Posterior vena cava (tissue), 2 donors: Measurements from ENCODE around the gene FUT7. TPM values are rescaled to one million over a fixed set of nuclear protein-coding genes. Genes with fewer than 3 reads are reported as not detected.

Experiments
- DNase-seq: peaks from one replicate; pipeline ENCODE4 v3.0.0-alpha.2; 2020; ENCODE audit warnings: low spot score
- intact Hi-C, 2 donors: fragments of 100-400 bp; cut with DNase I; formaldehyde crosslinking; loops; one replicate each; pipeline versions ENCODE4 v1.14.1 to v1.14.2; 2022 to 2023
- total RNA-seq, 2 donors: library from RNA; stranded (reverse); fragmentation: NEBNext Ultra II Directional; extraction: Animal tissue kit (Norgen Biotek cat#: 25700); gene quantifications; one replicate each; pipeline ENCODE4 v1.2.1, GENCODE V29; 2021
- donor health status: DM: yes; HTN: yes; CAD: no.
- donor health status: DM: yes; HTN: yes; CAD: no.

FUT7 gene
- total RNA-seq, 2 donors from 2014 or later, result 0.24 to 0.32 TPM

DNA sequence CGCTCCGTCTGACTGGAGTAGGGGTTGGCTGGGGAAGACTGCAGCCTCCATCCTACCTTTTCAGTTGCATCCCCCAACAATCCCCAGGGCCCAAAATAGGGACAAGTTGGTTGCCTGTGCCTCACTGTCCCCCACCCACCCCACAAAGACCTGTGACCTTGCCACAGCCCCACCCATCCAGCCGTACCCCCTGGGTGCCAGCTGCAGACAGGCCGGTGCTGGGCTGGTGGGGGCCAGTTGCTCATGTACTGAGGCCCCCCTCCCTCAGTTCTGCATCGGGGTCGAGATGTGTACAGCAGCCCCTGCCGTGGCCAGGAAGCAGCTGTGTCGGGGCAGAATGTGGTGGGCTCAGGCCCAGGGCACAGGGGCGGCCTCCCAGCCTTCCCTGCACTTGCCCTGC lies 48.7 kb downstream of the FUT7 start:
- no peak for DNase-seq
- intact Hi-C loops, result no loop called here

DNA sequence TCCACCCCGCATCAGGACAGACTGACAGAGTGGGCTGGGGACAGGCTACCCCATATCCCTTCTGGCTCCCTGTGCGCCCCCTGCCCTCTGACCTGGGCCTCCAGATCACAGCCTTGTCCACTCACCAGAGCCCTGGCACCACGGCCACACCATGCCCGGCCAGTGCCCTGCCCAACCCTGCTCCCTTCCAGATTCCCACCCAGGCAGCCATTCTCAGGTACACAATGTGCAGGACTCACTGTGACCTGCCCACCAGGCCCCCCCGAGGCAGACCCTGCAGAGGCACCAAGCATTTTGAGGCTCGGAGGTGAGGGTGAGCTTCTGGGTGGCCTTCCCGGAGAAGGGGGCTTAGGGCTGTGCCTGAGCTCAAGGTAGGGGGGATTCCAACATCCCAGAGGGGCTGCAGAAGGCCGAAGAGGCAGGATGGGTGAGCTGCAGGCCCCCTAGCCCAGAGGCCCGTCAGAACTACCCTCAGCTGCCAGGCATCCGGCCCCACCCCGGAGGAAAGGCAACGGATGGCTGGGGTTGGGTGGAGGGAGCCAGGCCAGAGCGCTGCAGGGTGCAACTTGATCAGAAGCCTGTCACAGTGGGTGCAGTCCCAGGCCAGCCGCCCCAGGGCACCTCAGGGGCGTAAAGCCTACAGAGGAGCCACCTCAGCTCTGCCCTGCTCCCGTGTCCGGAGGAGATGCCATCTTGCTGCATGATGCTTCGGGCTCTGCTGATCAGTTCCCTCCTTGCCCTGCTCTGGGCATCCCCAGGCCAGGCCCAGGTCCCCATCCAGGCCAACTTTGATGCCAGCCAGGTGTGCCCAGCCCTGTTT lies 49.4 kb downstream of the FUT7 start, which contains the start of gene LCNL1:
TSS of gene LCNL1 (plus strand) at position 762 of the 820 bp plus-strand sequence. CDS start 594 bp downstream, outside the sequence.
- DNase-seq, result no peak
- intact Hi-C loops, result no loop called here

DNA sequence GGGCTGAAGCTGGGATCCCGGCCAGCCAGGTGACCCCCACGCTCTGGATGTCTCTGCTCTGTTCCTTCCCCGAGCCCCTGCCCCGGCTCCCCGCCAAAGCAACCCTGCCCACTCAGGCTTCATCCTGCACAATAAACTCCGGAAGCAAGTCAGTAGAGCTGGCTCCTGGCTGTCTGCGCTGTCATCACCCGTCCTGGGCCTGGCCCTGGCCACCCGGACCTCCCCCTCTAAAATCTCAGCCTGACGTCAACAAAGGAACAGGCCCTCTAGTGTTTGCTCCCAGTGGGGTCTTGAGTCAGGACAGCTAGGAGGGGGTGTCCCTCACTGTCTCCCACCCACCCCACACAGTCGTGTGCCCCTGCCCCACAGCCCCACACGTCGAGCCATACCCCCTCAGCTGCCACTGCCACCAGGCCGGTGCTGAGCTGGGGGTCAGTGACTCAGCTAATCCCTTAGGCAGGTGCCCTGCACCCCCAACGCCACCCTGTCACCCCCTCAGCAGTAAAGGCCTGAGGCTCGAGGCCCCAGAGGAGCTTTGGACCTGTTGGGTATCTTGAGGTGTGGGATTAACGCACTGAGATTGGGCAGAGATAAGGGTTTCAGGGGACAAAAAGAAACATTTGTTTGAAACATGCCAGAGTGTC lies 50.2 kb downstream of the FUT7 start:
- DNase-seq, result no peak
- intact Hi-C loops, result no loop called here

DNA sequence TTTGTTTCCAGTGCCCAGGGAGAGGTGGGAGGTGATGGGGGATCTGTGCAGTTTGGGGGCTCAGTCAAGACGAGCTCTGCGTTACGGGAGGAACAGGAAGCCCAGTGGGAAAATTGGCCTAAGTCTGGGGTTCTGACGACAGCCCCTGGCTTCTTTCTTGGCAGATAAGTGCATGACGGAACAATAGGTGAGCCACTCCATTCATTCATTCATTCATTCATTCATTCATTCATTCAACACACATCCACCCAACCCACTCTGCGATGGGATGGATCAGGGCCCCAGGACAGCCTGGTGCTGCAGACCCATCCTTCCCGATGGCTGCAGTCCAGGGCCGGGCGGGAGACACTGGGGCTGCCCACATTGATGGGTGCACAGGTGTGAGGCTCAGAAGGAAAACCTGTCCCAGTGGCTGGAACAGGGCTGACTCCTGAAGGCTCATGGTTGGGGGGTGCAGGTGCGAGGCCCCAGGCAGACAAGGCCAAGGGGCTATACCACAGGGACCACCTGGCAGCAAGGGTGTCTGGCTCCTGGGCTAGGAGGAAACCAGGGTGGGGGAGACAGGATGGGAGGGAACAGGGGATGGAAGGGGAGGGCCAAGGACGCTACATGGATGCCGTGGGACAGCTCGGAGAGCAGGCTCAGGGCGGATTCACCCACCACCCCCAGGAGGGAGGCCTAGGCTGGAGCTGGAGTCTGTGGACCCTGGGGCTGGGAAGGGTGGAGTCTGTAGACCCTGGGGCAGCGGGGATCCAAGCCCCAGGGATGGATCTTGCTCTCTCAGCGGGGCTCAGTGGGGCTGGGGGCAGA lies 51.0 kb downstream of the FUT7 start:
- DNase-seq, result no peak
- intact Hi-C loops, result no loop called here

Other genes starting within 250 kb of the FUT7 start
- gene TMEM141, start 240.7 kb downstream of the FUT7 start, total RNA-seq, result 10 to 100 TPM; 28.1 to 33.9 TPM
- under 1 TPM; 0.29 to 0.42 TPM for gene CCDC183, start 235.8 kb downstream of the FUT7 start, total RNA-seq
- 10 to 100 TPM; 47.9 to 49.8 TPM for gene RABL6, start 224.1 kb downstream of the FUT7 start, total RNA-seq
- gene AJM1, start 189.6 kb downstream of the FUT7 start, total RNA-seq, result 1 to 10 TPM; 4.7 to 5.9 TPM
- gene PHPT1, start 182.7 kb downstream of the FUT7 start, total RNA-seq, result 10 to 100 TPM; 71.7 to 87.9 TPM
- gene MAMDC4, start 179.7 kb downstream of the FUT7 start, total RNA-seq, result 1 to 10 TPM; 1.5 to 2.4 TPM
- 100 to 1,000 TPM; 178 to 191 TPM for gene EDF1, start 165.8 kb downstream of the FUT7 start, total RNA-seq
- gene TRAF2, start 145.6 kb downstream of the FUT7 start, total RNA-seq, result 10 to 100 TPM in 1 of 2 donors, 1 to 10 TPM in 1; 8.7 to 10.9 TPM
- 100 to 1,000 TPM in 1 of 2 donors, 10 to 100 TPM in 1; 95.0 to 100 TPM for gene FBXW5, start 87.3 kb downstream of the FUT7 start, total RNA-seq
- gene C8G, start 86.8 kb downstream of the FUT7 start, total RNA-seq, result 1 to 10 TPM; 1.4 TPM
- under 1 TPM; 0.62 to 0.88 TPM for gene LCN12, start 79.8 kb downstream of the FUT7 start, total RNA-seq
- 100 to 1,000 TPM; 475 to 547 TPM for gene PTGDS, start 54.6 kb downstream of the FUT7 start, total RNA-seq
- 1 to 10 TPM; 2.0 to 2.4 TPM for gene LCNL1, start 49.1 kb downstream of the FUT7 start, total RNA-seq
- 10 to 100 TPM; 23.1 to 25.4 TPM for gene PAXX, start 39.7 kb downstream of the FUT7 start, total RNA-seq
- gene CLIC3, start 35.5 kb downstream of the FUT7 start, total RNA-seq, result 1 to 10 TPM; 1.9 to 3.8 TPM
- gene ABCA2, start 3.9 kb downstream of the FUT7 start, total RNA-seq, result 10 to 100 TPM; 30.8 to 32.8 TPM
- 100 to 1,000 TPM; 129 to 133 TPM for gene NPDC1, start 14.1 kb upstream of the FUT7 start, total RNA-seq
- 1 to 10 TPM in 1 of 2 donors, under 1 TPM in 1; 0.48 to 1.2 TPM for gene ENTPD2, start 22.0 kb upstream of the FUT7 start, total RNA-seq
- under 1 TPM; 0.33 to 0.42 TPM for gene SAPCD2, start 38.5 kb upstream of the FUT7 start, total RNA-seq
- gene UAP1L1, start 45.4 kb upstream of the FUT7 start, total RNA-seq, result 10 to 100 TPM; 15.2 to 20.5 TPM
- gene MAN1B1, start 54.9 kb upstream of the FUT7 start, total RNA-seq, result 10 to 100 TPM; 32.0 to 44.3 TPM
- 100 to 1,000 TPM; 108 to 128 TPM for gene DPP7, start 82.6 kb upstream of the FUT7 start, total RNA-seq
- gene GRIN1, start 107.1 kb upstream of the FUT7 start, total RNA-seq, result not detected
- not detected for gene LRRC26, start 138.0 kb upstream of the FUT7 start, total RNA-seq
- gene TMEM210, start 140.0 kb upstream of the FUT7 start, total RNA-seq, result not detected
- 10 to 100 TPM; 39.1 to 42.3 TPM for gene ANAPC2, start 156.5 kb upstream of the FUT7 start, total RNA-seq
- 10 to 100 TPM; 40.4 to 44.6 TPM for gene SSNA1, start 156.6 kb upstream of the FUT7 start, total RNA-seq
- 1 to 10 TPM; 4.2 to 8.8 TPM for gene TPRN, start 168.7 kb upstream of the FUT7 start, total RNA-seq
- 10 to 100 TPM; 24.8 to 25.2 TPM for gene TMEM203, start 173.6 kb upstream of the FUT7 start, total RNA-seq
- 1 to 10 TPM; 6.7 to 8.1 TPM for gene NDOR1, start 173.6 kb upstream of the FUT7 start, total RNA-seq
- gene RNF208, start 190.2 kb upstream of the FUT7 start, total RNA-seq, result 1 to 10 TPM; 2.3 to 2.7 TPM
- under 1 TPM in 1 of 2 donors, not detected in 1; 0.32 TPM for gene CYSRT1, start 193.1 kb upstream of the FUT7 start, total RNA-seq
- gene RNF224, start 195.4 kb upstream of the FUT7 start, total RNA-seq, result not detected
- gene SLC34A3, start 198.8 kb upstream of the FUT7 start, total RNA-seq, result not detected
- 100 to 1,000 TPM; 178 to 185 TPM for gene TUBB4B, start 209.2 kb upstream of the FUT7 start, total RNA-seq
- not detected for gene STPG3, start 219.2 kb upstream of the FUT7 start, total RNA-seq
- gene NELFB, start 223.2 kb upstream of the FUT7 start, total RNA-seq, result 10 to 100 TPM; 33.3 to 36.7 TPM
- 1 to 10 TPM; 5.3 to 7.0 TPM for gene TOR4A, start 245.6 kb upstream of the FUT7 start, total RNA-seq